GM12878 (cell line): Measurements from ENCODE around the gene GPSM1. TPM values are rescaled to one million over a fixed set of nuclear protein-coding genes. Genes with fewer than 3 reads are reported as not detected.

Experiments
- ATAC-seq: fragments of 200-7000 bp; cut with Tn5 transposase; 3 replicates; pipeline ENCODE4 v1.9.1; 2020; ENCODE audit warnings: mild to moderate bottlenecking, moderate library complexity
- BruUV-seq: library from RNA; stranded (reverse); fragments of 400-500 nt; replicated peaks from 2 replicates; lab custom pipeline; 2021; lab: Mats Ljungman, UMichigan
- CTCF ChIA-PET: fragments of 300-600 bp; sonication (Branson Sonifier 250); formaldehyde crosslinking; extraction: SDS; loops from one replicate; lab custom pipeline; 2021; ENCODE audit warnings: inconsistent platforms; lab: Yijun Ruan, JAX
- POLR2A ChIA-PET: fragments of 350-600 bp; formaldehyde crosslinking; extraction: SDS; loops from one replicate; lab custom pipeline; 2021; ENCODE audit warnings: inconsistent platforms; lab: Charles Lee
- RAD21 ChIA-PET: fragments of 300-600 bp; sonication (Branson Sonifier 250); formaldehyde crosslinking; loops from one replicate; lab custom pipeline; 2023; ENCODE audit warnings: antibody characterized with exemption; ENCODE audit not compliant: unreplicated experiment; lab: Charles Lee
- SMC1A ChIA-PET: fragments of 300-600 bp; sonication (Branson Sonifier 250); formaldehyde crosslinking; loops from one replicate; lab custom pipeline; 2023; ENCODE audit not compliant: unreplicated experiment, uncharacterized antibody; lab: Charles Lee
- DNase-seq: peaks from one replicate; pipeline ENCODE4 v3.0.0-alpha.2; 2011; ENCODE audit warnings: low read depth, low spot score
- FAIRE-seq: peaks from 3 replicates; lab custom pipeline; 2011; peaks lifted over from hg19 to GRCh38; lab: Jason Lieb, UNC
- H2AFZ ChIP-seq: 2 replicates; pipeline ENCODE4 v1.6.0; 2011; ENCODE audit warnings: low read depth, low read length, control low read depth; ENCODE audit not compliant: control insufficient read depth
- H3K27ac ChIP-seq: 2 replicates; pipeline ENCODE4 v1.5.1; 2011; ENCODE audit warnings: control low read depth; ENCODE audit not compliant: control insufficient read depth, insufficient read depth
- H3K27me3 ChIP-seq, 2 experiments: replicated peaks in 1 of 2; 2 replicates each; pipeline versions ENCODE4 v1.6.0 to v1.6.1; 2011; ENCODE audit warnings: low read length in 1 of 2; ENCODE audit not compliant: control insufficient read depth in 2 of 2, insufficient read depth in 2 of 2
- H3K36me3 ChIP-seq, 2 experiments: 2 replicates each; pipeline ENCODE4 v1.5.1; 2011; ENCODE audit warnings: low read length in 1 of 2; ENCODE audit not compliant: control insufficient read depth in 2 of 2, insufficient read depth in 2 of 2
- H3K4me1 ChIP-seq: 2 replicates; pipeline ENCODE4 v1.6.1; 2011; ENCODE audit warnings: mild to moderate bottlenecking, low read length, moderate library complexity, mixed read lengths; ENCODE audit not compliant: control insufficient read depth, insufficient read depth
- H3K4me2 ChIP-seq: 2 replicates; pipeline ENCODE4 v1.6.0; 2011; ENCODE audit warnings: control low read depth; ENCODE audit not compliant: control insufficient read depth, insufficient read depth
- H3K4me3 ChIP-seq: fragments of 200-600 bp; sonication (generic); 2 replicates; pipeline ENCODE4 v1.5.1; 2016
- H3K79me2 ChIP-seq: 2 replicates; pipeline ENCODE4 v1.6.0; 2011; ENCODE audit warnings: low read length; ENCODE audit not compliant: control insufficient read depth, insufficient read depth
- H3K9ac ChIP-seq: 2 replicates; pipeline ENCODE4 v1.8.0; 2011; ENCODE audit warnings: low read length, control low read depth, mixed read lengths; ENCODE audit not compliant: control insufficient read depth, insufficient read depth
- H3K9me3 ChIP-seq: replicated peaks from 3 replicates; pipeline ENCODE4 v1.5.1; 2011; ENCODE audit warnings: mild to moderate bottlenecking, low read length; ENCODE audit not compliant: control insufficient read depth, insufficient read depth
- H4K20me1 ChIP-seq: 2 replicates; pipeline ENCODE4 v1.6.0; 2011; ENCODE audit not compliant: control insufficient read depth, insufficient read depth
- BRCA1 ChIP-seq: IDR thresholded peaks from 2 replicates; pipeline ENCODE4 v1.6.1; 2011; ENCODE audit warnings: low read depth, low read length, improper control_type of control experiment
- NR2F1 ChIP-seq: fragments of 450-650 bp; conservative IDR thresholded peaks from 2 replicates; pipeline ENCODE4 v1.6.1; 2017; ENCODE audit warnings: mild to moderate bottlenecking
- SMAD5 ChIP-seq: IDR thresholded peaks from 2 replicates; pipeline ENCODE4 v1.6.1; 2016; ENCODE audit warnings: antibody characterized with exemption, low read depth
- TBL1XR1 ChIP-seq: IDR thresholded peaks from 2 replicates; pipeline ENCODE4 v1.6.1; 2012; ENCODE audit warnings: low read depth, low read length, improper control_type of control experiment
- ZNF217 ChIP-seq: fragments of 450-650 bp; IDR thresholded peaks from 2 replicates; pipeline ENCODE4 v1.6.1; 2017; ENCODE audit warnings: antibody characterized with exemption, mild to moderate bottlenecking
- ZNF274 ChIP-seq: IDR thresholded peaks from one replicate; pipeline ENCODE4 v1.8.0; 2011; ENCODE audit not compliant: insufficient read length, insufficient read depth
- WGBS: methylation state at CpG from one replicate; pipeline ENCODE4 v1.1.6; 2016; ENCODE audit warnings: low lambda C conversion rate; ENCODE audit not compliant: insufficient replicate concordance, insufficient coverage; ENCODE audit errors: missing lambda C conversion rate; 5-methylcytosine and 5-hydroxymethylcytosine counted together
- in situ Hi-C: fragments of 300-500 bp; cut with MboI; formaldehyde crosslinking; loops from 9 replicates; pipeline ENCODE4 v1.14.3; 2018; ENCODE audit warnings: mixed read lengths
- intact Hi-C: fragments of 100-400 bp; cut with micrococcal nuclease; formaldehyde crosslinking; loops from one replicate; pipeline ENCODE4 v1.14.2; 2022; ENCODE audit not compliant: unreplicated experiment
- polyA plus RNA-seq, 11 experiments: library from polyadenylated mRNA; depleted of rRNA in 4 of 11; unstranded in 6 of 11; stranded (reverse) in 5 of 11; fragments of >200 nt; fragmentation: Nextera tagmentation in 4 of 11; fragmentation: Illumina TruSeq in 1 of 11; extraction: Ambion mirVana in 4 of 11; extraction: Trizol in 1 of 11; gene quantifications; 1 replicate in 1 of 11; 2 replicates in 10 of 11; pipeline versions ENCODE4 v1.2.1 to v1.2.3, GENCODE V29; 2011 to 2016; ENCODE audit warnings: inconsistent platforms in 2 of 11, missing spikeins in 2 of 11, low read depth in 1 of 11
- total RNA-seq, 4 experiments: library from RNA; depleted of rRNA in 3 of 4; stranded (reverse); fragments of >200 nt in 3 of 4; fragmentation: Illumina TruSeq in 1 of 4; extraction: Trizol in 1 of 4; gene quantifications; 2 replicates each; pipeline versions ENCODE4 v1.2.1 to v1.2.3, GENCODE V29; 2013 to 2021
- TF ChIP-seq, protein P1 (sequence below): IDR thresholded peaks from 2 replicates; pipeline ENCODE4 v1.6.1; 2011; ENCODE audit warnings: low read depth, mild to moderate bottlenecking, low read length, moderate library complexity, borderline replicate concordance; ENCODE audit errors: extremely low read depth
- TF ChIP-seq, protein P2 (sequence below): fragments of 450-650 bp; IDR thresholded peaks from 2 replicates; pipeline ENCODE4 v1.6.1; 2016; ENCODE audit warnings: mild to moderate bottlenecking
- TF ChIP-seq, protein P3 (sequence below): fragments of 450-650 bp; IDR thresholded peaks from 2 replicates; pipeline ENCODE4 v1.6.1; 2017; ENCODE audit warnings: borderline replicate concordance
- TF ChIP-seq, protein P4 (sequence below): IDR thresholded peaks from 2 replicates; pipeline ENCODE4 v1.6.1; 2012; ENCODE audit warnings: low read depth, low read length, improper control_type of control experiment

Gene GPSM1
- total and polyA plus RNA-seq, 10 of the 15 experiments (the other 5 are each of a cell fraction or from before 2014, with no cell fraction given), result 0.04 to 0.10 (median 0.10) TPM; not detected in 7

DNA sequence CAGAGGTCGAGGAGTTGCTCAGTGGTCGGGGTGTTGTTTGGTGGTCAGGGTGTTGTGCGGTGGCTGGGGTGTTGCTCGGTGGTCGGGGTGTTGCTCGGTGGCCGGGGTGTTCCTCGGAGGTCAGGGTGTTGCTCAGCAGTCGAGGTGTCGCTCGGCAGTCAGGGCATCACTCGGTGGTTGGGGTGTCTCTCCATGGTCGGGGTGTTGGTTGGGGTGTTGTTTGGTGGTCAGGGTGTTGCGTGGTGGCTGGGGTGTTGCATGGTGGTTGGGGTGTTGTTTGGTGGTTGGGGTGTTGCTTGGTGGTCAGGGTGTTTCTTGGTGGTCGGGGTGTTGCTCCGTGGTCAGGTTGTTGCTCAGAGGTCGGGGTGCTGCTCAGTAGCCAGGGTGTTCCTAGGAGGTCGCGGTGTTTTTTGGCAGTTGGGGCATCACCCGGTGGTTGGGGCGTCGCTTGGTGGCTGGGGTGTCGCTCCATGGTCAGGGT is 11.0 kb upstream of the GPSM1 start:
- ATAC-seq, result no peak

More for the DNA sequence above, 11.0 kb upstream of the GPSM1 start:
- FAIRE-seq, result no peak
- ChIA-PET SMC1A (no interaction called here), POLR2A (no interaction called here), RAD21 (no interaction called here), CTCF (no interaction called here)
- intact Hi-C loops, result no loop called here
- Histone ChIP-seq H4K20me1 (no peaks in the 10 kb centered on the region), H3K9ac (no peak overlapping the region), H2AFZ (no peak overlapping the region), H3K79me2 (no peaks in the 10 kb centered on the region), H3K4me1 (no peaks in the 10 kb centered on the region), H3K9me3 (peaks cover 8% of the 10 kb centered on the region; the same call in 2 of the 3 replicates), H3K4me2 (no peak overlapping the region), H3K36me3 (no peaks in the 10 kb centered on the region), H3K4me3 (no peak overlapping the region), H3K27ac (no peak overlapping the region), H3K27me3 (peaks cover 0 to 6% of the 10 kb centered on the region in 2 experiments)
- 39% methylated on average over 22 of the region's 23 CpGs for WGBS
- in situ Hi-C loops, result no loop called here
- TF ChIP-seq, protein P1, sequence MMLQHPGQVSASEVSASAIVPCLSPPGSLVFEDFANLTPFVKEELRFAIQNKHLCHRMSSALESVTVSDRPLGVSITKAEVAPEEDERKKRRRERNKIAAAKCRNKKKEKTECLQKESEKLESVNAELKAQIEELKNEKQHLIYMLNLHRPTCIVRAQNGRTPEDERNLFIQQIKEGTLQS, result no peak
- TF ChIP-seq ZNF274, result no peak
- TF ChIP-seq, protein P2, sequence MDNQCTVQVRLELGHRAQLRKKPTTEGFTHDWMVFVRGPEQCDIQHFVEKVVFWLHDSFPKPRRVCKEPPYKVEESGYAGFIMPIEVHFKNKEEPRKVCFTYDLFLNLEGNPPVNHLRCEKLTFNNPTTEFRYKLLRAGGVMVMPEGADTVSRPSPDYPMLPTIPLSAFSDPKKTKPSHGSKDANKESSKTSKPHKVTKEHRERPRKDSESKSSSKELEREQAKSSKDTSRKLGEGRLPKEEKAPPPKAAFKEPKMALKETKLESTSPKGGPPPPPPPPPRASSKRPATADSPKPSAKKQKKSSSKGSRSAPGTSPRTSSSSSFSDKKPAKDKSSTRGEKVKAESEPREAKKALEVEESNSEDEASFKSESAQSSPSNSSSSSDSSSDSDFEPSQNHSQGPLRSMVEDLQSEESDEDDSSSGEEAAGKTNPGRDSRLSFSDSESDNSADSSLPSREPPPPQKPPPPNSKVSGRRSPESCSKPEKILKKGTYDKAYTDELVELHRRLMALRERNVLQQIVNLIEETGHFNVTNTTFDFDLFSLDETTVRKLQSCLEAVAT, result peak; percentile 71; the same call in 1 of the 2 replicates
- TF ChIP-seq TBL1XR1, result no peak
- TF ChIP-seq SMAD5, result no peak
- TF ChIP-seq BRCA1, result no peak
- TF ChIP-seq, protein P3, sequence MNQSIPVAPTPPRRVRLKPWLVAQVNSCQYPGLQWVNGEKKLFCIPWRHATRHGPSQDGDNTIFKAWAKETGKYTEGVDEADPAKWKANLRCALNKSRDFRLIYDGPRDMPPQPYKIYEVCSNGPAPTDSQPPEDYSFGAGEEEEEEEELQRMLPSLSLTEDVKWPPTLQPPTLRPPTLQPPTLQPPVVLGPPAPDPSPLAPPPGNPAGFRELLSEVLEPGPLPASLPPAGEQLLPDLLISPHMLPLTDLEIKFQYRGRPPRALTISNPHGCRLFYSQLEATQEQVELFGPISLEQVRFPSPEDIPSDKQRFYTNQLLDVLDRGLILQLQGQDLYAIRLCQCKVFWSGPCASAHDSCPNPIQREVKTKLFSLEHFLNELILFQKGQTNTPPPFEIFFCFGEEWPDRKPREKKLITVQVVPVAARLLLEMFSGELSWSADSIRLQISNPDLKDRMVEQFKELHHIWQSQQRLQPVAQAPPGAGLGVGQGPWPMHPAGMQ, result 0 out of 2 replicates have a peak, but pooled peaks have one; percentile 22
- peak; percentile 11; the same call in 1 of the 2 replicates for TF ChIP-seq NR2F1
- no peak for TF ChIP-seq ZNF217
- TF ChIP-seq, protein P4, sequence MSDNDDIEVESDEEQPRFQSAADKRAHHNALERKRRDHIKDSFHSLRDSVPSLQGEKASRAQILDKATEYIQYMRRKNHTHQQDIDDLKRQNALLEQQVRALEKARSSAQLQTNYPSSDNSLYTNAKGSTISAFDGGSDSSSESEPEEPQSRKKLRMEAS, result no peak
- BruUV-seq, result no TSS peak
- DNase-seq, result no peak
